ENCODE data around the gene ZBTB43. TPM values are rescaled to one million over a fixed set of nuclear protein-coding genes. Genes with fewer than 3 reads are reported as not detected.

Gene ZBTB43
- total and polyA plus RNA-seq, 2 experiments from 2014 or later: 9.7 to 11.8 TPM

DNA sequence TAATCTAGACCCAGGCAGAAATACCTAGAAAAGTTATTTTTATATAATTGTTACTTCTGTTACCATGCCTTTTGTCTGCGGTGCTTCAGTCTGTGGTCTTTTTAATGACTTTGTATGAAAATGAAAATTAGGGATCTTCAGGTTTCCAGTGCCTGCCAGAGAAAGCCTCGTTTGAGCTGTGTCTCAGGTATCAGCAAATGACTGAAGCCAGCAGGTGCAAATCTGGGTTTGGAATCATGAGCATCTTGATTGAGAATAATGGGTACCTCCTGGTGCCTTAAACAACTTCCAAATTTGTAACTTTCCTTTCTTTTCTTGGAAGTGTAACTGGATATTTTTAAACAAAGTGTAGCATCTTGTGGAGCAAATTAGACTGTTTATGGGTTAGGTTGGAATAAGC lies 59.9 kb downstream of the ZBTB43 start:
- Histone ChIP-seq H3K27ac (ENCODE audit: low read depth) (no peak overlapping the region), H3K4me1 (ENCODE audit: insufficient read depth) (peaks cover 40% of the 10 kb centered on the region), H3K4me3 (no peak overlapping the region), H3K79me2 (replicated peaks; ENCODE audit: insufficient read depth) (peaks cover 89% of the 10 kb centered on the region), H3F3A (replicated peaks; ENCODE audit: low read depth) (0 out of 2 replicates have a peak, but pooled peaks cover 4% of the 10 kb centered on the region), H3K9me2 (ENCODE audit: insufficient read depth) (no peaks in the 10 kb centered on the region), H3K4me2 (no peak overlapping the region), H3K36me3 (ENCODE audit: insufficient read depth) (peaks cover 4% of the 10 kb centered on the region; the same call in 1 of the 2 replicates), H2AFZ (no peak overlapping the region), H4K20me1 (replicated peaks; ENCODE audit: insufficient read depth) (peaks cover 40% of the 10 kb centered on the region), H3K27me3 (ENCODE audit: insufficient read depth) (no peaks in the 10 kb centered on the region)
- H3K4me3 Mint-ChIP-seq: no peak overlapping the region
- TF ChIP-seq, protein P1, sequence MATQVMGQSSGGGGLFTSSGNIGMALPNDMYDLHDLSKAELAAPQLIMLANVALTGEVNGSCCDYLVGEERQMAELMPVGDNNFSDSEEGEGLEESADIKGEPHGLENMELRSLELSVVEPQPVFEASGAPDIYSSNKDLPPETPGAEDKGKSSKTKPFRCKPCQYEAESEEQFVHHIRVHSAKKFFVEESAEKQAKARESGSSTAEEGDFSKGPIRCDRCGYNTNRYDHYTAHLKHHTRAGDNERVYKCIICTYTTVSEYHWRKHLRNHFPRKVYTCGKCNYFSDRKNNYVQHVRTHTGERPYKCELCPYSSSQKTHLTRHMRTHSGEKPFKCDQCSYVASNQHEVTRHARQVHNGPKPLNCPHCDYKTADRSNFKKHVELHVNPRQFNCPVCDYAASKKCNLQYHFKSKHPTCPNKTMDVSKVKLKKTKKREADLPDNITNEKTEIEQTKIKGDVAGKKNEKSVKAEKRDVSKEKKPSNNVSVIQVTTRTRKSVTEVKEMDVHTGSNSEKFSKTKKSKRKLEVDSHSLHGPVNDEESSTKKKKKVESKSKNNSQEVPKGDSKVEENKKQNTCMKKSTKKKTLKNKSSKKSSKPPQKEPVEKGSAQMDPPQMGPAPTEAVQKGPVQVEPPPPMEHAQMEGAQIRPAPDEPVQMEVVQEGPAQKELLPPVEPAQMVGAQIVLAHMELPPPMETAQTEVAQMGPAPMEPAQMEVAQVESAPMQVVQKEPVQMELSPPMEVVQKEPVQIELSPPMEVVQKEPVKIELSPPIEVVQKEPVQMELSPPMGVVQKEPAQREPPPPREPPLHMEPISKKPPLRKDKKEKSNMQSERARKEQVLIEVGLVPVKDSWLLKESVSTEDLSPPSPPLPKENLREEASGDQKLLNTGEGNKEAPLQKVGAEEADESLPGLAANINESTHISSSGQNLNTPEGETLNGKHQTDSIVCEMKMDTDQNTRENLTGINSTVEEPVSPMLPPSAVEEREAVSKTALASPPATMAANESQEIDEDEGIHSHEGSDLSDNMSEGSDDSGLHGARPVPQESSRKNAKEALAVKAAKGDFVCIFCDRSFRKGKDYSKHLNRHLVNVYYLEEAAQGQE (IDR thresholded peaks at IDR 0.05; ENCODE audit: unreplicated experiment): no peak
- TF ChIP-seq CTCF (conservative IDR thresholded peaks at IDR 0.05; ENCODE audit: low read depth in 2 of 2) (no peak), CREB1 (CRISPR knock-in tag; IDR thresholded peaks at IDR 0.05; ENCODE audit: low read depth) (no peak), ZNF114 (CRISPR knock-in tag; IDR thresholded peaks at IDR 0.05) (no peak), ETS1 (IDR thresholded peaks at IDR 0.05) (no peak), ZNF331 (CRISPR knock-in tag; IDR thresholded peaks at IDR 0.05; ENCODE audit: low read depth) (no peak)
- peaks cover 28% of the 10 kb centered on the region for H3K36me3 Mint-ChIP-seq (ENCODE audit: low read depth)
- H3K27ac Mint-ChIP-seq: no peak overlapping the region
- peaks cover 10% of the 10 kb centered on the region for H3K27me3 Mint-ChIP-seq (ENCODE audit: insufficient read depth, low read depth, poor library complexity)
- DNase-seq (ENCODE audit: low spot score): no peak
- no peak for ATAC-seq
- peaks cover 43% of the 10 kb centered on the region for H3K4me1 Mint-ChIP-seq
- H3K9me3 Mint-ChIP-seq: no peaks in the 10 kb centered on the region

DNA sequence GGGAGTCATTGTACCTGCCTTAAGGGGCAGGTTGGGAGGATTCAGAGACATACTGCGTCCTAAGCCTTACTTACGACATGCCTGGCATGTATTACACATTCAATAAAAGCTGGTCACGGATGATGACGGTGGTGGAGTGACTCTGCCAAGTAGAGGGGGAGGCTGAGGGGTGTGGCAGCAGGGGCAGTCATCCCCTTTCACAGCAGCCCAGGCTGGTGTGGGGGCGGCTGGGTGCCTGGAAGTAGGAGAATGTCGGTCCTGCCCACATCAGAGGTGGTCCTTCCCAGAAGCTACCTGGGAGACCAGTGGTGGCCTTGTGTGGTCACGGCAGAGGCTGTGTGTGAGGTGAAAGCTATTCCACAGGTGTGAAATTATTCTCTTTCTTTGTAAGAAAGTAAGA lies 64.5 kb downstream of the ZBTB43 start:
- peaks cover 1% of the 10 kb centered on the region for H3K27me3 Mint-ChIP-seq (ENCODE audit: insufficient read depth, low read depth, poor library complexity)
- ATAC-seq (no peak), DNase-seq (ENCODE audit: low spot score) (no peak)
- Histone ChIP-seq H3K27ac (ENCODE audit: low read depth) (no peak overlapping the region), H3F3A (replicated peaks; ENCODE audit: low read depth) (no peaks in the 10 kb centered on the region), H3K4me1 (ENCODE audit: insufficient read depth) (peaks cover 25% of the 10 kb centered on the region), H3K79me2 (replicated peaks; ENCODE audit: insufficient read depth) (peaks cover 100% of the 10 kb centered on the region), H3K9me2 (ENCODE audit: insufficient read depth) (no peaks in the 10 kb centered on the region), H3K36me3 (ENCODE audit: insufficient read depth) (no peaks in the 10 kb centered on the region), H3K4me3 (no peak overlapping the region), H4K20me1 (replicated peaks; ENCODE audit: insufficient read depth) (peaks cover 30% of the 10 kb centered on the region), H3K4me2 (no peak overlapping the region), H2AFZ (no peak overlapping the region), H3K27me3 (ENCODE audit: insufficient read depth) (no peaks in the 10 kb centered on the region)
- H3K27ac Mint-ChIP-seq: no peak overlapping the region
- peaks cover 26% of the 10 kb centered on the region for H3K4me1 Mint-ChIP-seq
- H3K9me3 Mint-ChIP-seq: no peaks in the 10 kb centered on the region
- no peak overlapping the region for H3K4me3 Mint-ChIP-seq
- H3K36me3 Mint-ChIP-seq (ENCODE audit: low read depth): peaks cover 25% of the 10 kb centered on the region
- TF ChIP-seq, protein P1 (IDR thresholded peaks at IDR 0.05; ENCODE audit: unreplicated experiment): no peak
- TF ChIP-seq EZH2phosphoT487 (IDR thresholded peaks at IDR 0.05; ENCODE audit: unreplicated experiment) (no peak), STAT1 (IDR thresholded peaks at IDR 0.05; ENCODE audit: unreplicated experiment) (no peak)

All from GM23338 (cell line).